HG02798 (cell line): Measurements from ENCODE around the gene ZNF444.
"Not testable (repeated sequence)": the region's sequence is repeated elsewhere in the genome, so short reads cannot be mapped to it uniquely, and the experiment has no call there.

ENCODE experiments used
- ATAC-seq: cut with Tn5 transposase; IDR thresholded peaks from one replicate; pipeline ENCODE4 v1.9.1; 2021; ENCODE audit warnings: mild to moderate bottlenecking; ENCODE audit not compliant: unreplicated experiment, poor library complexity

The ZNF444 gene

GRCh38 chr19:56140583-56141416 is at the start of gene ZNF444:
ZNF444 (plus strand) TSS chr19:56141287; CDS start chr19:56146912, 5,625 bp downstream.
- peak; percentile 92 for ATAC-seq

DNA sequence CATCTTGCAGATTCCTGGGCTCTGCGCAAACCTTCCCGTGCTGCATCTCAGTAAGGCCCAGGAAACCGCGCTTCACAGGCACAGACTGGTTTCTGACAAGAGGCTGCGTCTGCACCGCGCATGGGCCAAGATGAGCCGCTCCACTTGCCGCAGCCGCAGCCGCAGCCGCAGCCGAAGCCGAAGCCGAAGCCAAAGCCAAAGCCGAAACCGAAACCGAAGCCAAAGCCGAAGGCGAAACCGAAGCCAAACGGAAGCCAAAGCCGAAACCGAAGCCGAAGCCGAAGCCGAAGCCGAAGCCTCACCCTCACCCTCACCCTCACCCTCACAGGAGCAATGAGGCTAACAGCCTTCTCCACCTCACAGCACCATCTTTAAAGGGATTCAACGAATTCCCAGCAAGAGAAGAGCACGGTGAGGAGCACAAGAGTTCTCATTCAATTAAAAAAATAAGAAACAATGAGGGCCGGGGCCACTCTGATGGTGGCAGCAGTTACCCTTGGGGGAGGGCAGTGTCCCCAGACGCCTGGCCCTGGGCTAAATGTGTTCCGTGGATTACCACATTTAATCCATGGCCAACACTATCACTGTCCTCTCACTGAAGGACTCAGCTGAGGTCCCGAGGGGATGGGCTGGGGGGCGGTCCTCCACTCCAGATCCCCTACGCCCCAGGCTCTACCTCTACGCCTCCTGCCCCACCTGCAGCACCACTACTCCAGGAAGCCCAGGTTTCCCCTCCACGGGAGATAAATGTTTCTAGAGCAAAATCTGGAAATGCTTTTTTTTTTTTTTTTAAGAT is 49.1 kb upstream of the ZNF444 start:
- ATAC-seq: no peak

DNA sequence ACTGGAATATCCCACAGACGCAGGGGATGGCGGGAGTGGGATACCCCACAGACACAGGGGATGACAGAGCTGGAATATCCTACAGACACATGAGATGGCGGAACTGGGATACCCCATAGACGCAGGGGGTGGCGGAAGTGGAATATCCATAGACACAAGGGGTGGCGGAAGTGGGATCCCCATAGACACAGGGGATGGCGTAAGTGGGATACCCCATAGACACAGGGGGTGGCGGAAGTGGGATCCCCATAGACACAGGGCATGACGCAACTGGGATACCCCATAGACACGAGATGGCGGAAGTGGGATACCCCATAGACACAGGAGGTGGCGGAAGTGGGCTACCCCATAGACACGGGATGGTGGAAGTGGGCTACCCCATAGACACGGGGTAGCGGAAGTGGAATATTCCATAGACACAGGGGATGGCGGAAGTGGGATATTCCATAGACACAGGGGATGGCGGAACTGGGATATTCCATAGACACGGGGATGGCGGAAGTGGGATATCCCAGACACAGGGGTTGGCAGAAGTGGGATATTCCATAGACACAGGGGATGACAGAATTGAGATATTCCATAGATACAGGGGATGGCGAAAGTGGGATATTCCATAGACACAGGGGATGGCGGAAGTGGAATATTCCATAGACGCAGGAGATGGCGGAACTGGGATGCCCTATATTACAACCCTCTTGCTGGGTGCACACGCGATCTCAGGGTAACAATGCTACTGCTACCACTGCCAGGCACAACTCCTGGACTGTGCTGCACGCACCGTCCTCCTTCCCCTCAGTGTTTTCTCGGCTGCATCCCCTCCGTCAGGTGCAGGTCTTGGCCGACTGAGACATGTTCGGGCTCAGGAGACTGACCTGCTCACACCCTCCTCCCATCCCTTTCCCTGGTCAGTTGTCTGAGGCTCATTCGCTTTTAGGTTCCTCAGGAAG is 48.1 kb upstream of the ZNF444 start:
- ATAC-seq: no peak

- no peak for ATAC-seq
These were observed 46.6 kb upstream of the ZNF444 start for GRCh38 chr19:56094449-56094848.

DNA sequence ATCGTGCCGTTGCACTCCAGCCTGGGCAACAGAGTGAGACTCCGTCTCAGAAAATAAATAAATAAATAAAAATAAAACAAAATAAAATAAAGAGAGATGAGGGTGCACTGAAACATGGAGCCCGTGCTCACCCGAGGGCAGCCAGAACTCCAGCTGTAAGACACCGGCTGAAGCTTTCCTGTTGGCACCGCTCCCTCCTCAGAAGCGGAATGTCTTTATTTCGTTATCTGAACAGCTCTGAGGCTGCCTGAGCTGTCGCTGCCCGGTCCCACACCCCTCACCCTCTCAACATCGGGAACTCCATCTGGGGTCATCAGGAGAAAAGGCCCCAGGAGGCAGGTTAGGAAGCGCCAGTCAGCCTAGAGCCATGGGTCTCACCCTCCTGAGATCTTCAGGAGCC is 44.4 kb upstream of the ZNF444 start:
- no peak for ATAC-seq

DNA sequence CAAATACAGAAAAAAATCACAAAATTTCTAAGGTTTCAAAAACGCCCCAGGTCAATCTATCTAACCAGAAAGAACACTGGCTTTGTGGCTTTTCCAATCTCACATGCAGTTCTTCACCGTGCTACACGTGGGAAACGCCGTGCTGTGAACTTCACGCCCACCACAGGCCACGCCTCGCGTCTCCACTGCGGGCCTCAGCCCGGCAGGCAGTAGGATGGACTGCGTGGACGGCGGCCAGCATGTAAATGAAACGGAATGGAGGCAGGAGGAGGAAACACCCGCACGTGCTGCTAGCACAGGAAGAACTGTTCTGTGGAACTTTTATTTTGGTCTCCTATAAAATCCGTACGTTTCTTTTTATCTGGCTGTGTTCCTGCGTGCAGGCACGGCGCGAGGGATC is 43.8 kb upstream of the ZNF444 start:
- ATAC-seq: no peak

DNA sequence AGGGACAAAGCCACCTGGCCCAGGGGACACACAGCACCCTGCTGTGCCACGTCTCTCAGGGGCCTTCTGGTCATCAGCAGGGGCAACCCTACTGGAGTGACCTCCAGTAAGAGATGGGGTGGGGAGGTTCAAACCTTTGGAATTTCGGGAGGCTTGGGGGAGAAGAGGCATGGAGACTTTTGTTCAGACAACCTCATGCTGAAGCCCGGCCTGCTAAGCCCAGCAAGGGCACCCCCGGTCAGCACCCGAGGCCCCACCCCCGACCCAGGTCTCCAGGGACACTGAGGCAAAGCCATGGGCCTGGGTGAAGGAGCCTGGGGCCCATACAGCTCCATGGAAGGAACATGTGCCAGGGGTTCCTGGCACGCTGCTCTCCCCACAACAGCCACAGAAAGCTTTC is 43.3 kb upstream of the ZNF444 start:
- ATAC-seq: no peak

GRCh38 chr19:56098237-56098636 is 42.9 kb upstream of the ZNF444 start:
- ATAC-seq: not testable (repeated sequence)

DNA sequence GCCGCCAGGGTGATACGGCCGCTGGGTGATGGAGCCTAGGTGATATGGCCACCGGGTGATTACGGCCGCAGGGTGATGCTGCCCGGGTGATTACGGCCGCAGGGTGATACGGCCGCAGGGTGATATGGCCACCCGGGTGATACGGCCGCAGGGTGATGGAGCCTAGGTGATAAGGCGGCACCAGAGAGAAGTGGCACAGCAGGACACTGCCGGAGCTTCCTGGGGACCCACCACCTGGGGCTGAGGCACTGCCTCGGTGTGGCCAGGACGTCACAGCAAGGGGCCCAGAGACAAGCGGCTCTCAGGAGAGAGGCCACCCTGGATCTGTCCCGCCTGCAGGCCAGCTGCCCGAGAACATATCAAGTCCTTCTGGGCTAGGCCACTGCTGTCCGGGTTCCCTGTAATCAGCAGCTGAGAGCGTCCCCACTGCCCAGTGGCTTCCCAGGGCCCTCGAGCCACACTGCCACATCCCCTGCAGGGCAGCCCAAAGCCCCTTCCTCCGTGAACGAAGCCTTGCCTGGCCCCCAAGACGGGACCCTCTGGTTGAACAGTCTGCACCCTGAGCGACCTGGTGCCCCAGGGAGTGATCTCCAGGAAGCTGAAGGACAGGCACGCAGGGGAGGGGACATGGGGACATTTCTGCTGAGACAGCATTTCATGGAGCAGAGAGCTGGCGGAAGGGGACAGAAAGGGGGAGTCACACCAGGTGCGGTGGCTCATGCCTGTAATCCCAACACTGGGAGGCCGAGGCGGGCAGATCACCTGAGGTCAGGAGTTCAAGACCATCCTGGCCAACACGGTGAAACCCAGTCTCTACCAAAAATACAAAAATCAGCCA is 42.1 kb upstream of the ZNF444 start:
- ATAC-seq: no peak

DNA sequence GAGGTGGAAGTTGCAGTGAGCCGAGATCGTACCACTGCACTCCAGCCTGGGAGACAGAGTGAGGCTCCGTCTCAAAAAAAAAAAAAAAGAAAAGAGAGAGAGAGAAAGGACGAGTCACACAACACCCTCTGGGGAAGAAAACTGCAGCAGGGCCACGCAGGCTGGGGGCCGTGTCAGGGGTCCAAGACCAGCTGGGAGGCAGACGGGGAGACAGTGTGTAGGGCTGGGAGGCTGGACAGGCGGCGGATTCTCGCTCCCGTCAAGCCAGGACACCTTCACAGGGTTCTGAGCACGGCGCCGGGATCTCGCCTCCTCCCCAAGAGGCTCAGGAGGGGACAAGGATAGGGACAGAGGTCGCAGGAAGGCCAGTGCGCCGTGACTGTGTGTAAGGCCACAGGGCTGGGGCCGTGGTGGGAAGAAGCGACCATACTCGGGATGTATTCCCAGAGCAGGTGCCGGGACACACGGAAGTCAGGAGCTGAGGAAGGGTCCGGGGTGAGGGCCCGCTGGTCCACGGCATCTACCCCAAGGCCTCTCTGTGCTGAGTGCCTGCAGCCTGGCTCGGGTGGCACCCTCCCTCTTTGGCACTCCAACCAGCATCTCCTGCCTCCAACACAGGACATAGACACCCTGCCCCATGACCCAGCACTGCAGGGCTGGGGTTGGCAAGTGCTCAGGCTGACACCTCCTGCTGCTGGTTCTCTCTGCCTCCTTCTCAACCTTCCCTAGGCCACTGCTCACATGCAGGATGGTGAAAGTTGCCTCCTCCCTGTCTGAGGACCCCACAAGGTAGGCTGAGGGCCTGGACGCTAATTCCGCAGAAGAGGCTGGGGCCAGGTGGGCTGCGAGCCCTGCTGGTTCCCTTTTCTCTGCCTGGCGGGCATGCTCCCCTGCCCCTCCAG is 41.2 kb upstream of the ZNF444 start:
- no peak for ATAC-seq

DNA sequence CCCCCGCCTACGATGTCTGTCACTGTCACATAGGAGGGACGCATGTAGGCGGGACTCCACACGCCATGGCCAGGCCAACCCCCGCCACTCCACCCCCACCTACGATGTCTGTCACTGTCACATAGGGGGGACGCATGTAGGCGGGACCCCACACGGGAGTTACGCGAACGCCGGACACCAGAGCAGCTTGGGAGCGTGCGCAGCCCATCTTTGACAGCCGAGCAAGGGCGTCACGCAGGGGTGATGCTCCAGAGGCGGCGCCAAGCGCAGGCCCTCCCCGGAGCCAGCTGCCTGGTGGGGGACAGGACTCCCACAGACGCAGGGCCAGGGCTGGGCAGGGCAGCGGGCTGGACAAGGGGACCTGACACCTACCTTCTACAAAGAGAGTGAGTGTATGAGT is 40.0 kb upstream of the ZNF444 start:
- ATAC-seq: no peak

DNA sequence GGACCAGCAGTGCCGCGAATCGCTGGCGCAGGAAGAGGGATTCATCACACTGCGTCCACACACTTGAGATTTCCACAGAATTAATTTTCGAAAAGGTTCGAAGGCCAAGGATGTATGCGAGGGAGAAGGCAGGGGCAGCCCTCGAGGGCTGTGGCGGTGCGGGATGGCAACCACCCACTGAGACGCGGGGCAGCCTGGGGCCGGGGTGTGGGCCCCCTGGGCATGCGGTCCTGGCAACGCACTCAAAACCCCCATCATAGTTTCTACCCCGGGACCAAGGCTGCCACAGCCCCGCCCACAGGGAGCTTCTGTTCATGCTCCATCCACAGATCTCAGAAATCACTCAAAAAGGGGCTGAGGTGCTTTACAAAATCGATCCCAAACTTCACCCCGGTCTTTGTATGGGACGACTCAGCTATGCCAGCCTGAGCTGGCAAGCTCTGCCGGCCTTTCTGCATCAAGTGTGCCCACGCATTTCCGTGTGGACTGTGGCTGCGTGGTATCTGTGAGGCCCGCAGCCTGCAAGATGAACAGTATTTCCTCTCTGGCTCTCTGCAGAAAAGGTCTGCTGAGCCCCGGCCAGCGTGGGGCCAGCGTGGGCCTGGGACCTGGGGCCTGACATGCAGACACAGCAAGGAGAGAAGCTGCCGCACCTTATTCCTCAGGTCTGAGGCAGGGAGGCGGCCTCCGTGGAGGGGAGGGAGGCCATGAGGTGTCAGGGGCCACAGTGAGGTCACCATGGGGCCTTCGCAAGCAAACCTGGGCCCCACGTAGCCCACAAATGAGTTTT is 39.1 kb upstream of the ZNF444 start:
- ATAC-seq: no peak

GRCh38 chr19:56103027-56103614 is 38.0 kb upstream of the ZNF444 start:
- no peak for ATAC-seq

GRCh38 chr19:56104423-56104822 is 36.7 kb upstream of the ZNF444 start:
- no peak for ATAC-seq

DNA sequence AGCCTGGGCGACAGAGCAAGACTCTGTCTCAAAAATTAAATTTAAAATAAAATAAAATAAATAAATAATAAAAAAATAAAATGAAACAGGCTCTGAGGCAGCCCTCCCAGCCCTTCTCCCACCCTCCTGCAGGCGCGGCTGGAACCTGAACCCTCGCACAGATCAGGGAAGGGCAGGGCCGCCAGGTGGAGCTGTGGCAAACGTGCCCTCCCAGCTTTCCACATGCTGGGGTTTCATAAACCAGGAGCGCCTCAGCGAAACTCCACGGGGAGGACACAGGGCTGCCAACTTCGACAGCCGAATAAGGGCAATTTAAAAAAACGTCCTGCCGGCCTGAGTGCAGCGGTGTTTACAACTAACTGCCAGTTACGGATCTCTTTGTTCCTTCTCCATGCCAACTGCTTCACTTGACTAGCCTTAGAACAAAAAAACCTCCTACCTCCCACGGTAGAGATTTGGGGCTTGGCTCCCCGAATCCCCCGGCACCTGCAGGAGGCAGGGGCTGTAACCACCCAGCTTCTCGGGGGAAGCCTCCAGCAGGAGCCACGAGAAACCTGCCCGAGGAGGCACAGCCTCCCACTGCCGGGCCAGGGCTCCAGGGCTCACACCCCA is 35.9 kb upstream of the ZNF444 start:
- ATAC-seq: no peak

GRCh38 chr19:56105831-56106396 is 35.2 kb upstream of the ZNF444 start:
- ATAC-seq: not testable (repeated sequence)

DNA sequence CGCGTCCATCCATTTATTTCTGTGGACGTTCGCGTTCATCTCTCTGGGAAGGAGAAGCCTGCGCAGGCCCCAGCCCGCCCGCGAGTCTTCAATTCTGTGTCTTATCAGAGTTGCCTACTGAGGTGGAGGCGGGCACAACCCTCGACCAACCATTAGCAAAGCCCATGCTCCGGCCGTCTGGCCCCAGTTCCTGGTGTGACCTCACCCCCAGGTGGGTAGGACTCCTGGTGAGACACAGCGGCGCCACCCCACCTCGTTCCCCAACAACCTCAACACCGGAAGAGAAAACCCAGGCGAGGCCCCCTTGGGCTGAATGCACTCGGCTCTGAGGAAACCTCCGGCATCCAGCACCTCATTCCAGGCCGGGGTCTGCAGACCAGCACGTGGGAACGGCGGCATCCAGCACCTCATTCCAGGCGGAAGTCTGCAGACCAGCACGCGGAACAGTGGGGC is 34.7 kb upstream of the ZNF444 start:
- ATAC-seq: no peak
